Measurements from ENCODE around the gene HHLA2. TPM values are rescaled to one million over a fixed set of nuclear protein-coding genes. Genes with fewer than 3 reads are reported as not detected.

HHLA2 gene
- total RNA-seq, 3 donors from 2014 or later (not counting 1 experiment from before 2014, with no cell fraction given): 0.09 TPM; not detected in 2

DNA sequence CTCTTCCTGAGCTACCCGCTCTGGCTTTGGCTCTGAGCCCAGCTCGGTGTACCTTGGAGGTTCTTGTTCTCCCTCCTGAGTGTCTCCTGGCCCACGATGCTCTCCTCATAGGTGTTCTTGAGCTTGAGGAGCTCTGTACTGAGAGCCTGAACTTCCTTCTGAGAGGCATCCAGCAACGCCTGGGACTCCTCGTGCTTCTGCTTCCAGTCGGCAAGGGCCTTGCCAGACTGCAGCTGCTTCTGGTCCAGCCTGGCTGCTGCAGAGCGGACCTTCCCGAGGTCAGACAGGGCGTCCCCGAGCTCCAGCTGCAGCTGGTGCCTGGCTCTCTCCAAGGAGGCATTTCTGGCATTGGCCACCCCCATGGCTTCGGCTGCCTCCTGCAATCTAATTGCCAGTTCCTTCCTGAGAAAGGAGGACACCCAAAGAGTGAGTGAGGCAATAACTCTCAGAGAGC is 114.2 kb downstream of the HHLA2 start:
- DNase-seq (no peak), ATAC-seq (no peak)
- H3K27me3 Mint-ChIP-seq (ENCODE audit: low read depth in 2 of 2): peaks cover 5 to 7% of the 10 kb centered on the region in 2 donors
- no peaks in the 10 kb centered on the region for H3K36me3 Mint-ChIP-seq
- H3K4me3 ChIP-seq (ENCODE audit: low read length): no peak overlapping the region
- H3K9me3 ChIP-seq (ENCODE audit: control insufficient read depth, insufficient read depth, low read length): no peaks in the 10 kb centered on the region
- H3K4me1 ChIP-seq (ENCODE audit: control insufficient read depth, insufficient read depth, low read length): no peaks in the 10 kb centered on the region
- H3K27me3 ChIP-seq (ENCODE audit: control insufficient read depth, insufficient read depth, low read length): no peaks in the 10 kb centered on the region
- TF ChIP-seq, protein P1, sequence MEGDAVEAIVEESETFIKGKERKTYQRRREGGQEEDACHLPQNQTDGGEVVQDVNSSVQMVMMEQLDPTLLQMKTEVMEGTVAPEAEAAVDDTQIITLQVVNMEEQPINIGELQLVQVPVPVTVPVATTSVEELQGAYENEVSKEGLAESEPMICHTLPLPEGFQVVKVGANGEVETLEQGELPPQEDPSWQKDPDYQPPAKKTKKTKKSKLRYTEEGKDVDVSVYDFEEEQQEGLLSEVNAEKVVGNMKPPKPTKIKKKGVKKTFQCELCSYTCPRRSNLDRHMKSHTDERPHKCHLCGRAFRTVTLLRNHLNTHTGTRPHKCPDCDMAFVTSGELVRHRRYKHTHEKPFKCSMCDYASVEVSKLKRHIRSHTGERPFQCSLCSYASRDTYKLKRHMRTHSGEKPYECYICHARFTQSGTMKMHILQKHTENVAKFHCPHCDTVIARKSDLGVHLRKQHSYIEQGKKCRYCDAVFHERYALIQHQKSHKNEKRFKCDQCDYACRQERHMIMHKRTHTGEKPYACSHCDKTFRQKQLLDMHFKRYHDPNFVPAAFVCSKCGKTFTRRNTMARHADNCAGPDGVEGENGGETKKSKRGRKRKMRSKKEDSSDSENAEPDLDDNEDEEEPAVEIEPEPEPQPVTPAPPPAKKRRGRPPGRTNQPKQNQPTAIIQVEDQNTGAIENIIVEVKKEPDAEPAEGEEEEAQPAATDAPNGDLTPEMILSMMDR (IDR thresholded peaks at IDR 0.05): no peak
- H3K9me3 Mint-ChIP-seq: no peaks in the 10 kb centered on the region
- H3K27ac Mint-ChIP-seq: no peak overlapping the region
- no peaks in the 10 kb centered on the region for H3K36me3 ChIP-seq (ENCODE audit: control insufficient read depth, insufficient read depth, low read length)
- WGBS (ENCODE audit: insufficient coverage): 94% methylated on average over 11 of the region's 11 CpGs
- intact Hi-C loops (cut with micrococcal nuclease): no loop called here
- peaks cover 6% of the 10 kb centered on the region in 2 donors for H3K4me1 Mint-ChIP-seq
- H3K27ac ChIP-seq (ENCODE audit: low read length): no peak overlapping the region
- no peak overlapping the region for H3K4me3 Mint-ChIP-seq

DNA sequence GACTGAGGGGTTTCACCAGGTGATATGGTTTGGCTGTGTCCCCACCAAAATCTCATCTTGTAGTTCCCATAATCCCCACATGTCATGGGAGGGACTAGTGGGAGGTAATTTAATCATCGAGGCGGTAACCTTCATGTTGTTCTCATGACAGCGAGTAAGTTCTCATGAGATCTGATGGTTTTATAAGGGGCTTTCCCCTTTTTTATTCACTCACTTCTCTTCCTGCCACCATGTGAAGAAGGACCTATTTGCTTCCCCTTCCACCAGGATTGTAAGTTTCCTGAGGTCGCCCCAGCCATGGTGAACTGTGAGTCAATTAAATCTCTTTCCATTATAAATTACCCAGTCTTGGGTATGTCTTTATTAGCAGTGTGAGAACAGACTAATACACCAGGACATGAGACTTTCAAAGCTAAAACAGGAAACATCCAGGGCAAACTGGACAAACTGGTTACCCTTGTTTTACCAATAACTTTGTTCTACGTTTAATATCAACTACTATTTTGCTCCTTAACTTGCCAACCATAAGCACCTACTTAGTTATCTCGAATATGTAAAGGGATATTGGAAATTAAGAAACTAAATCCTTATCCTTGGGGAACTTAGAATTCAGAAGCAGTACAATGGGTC is 115.9 kb downstream of the HHLA2 start:
- H3K4me1 Mint-ChIP-seq: no peaks in the 10 kb centered on the region
- no peaks in the 10 kb centered on the region for H3K9me3 Mint-ChIP-seq
- Histone ChIP-seq H3K27me3 (ENCODE audit: control insufficient read depth, insufficient read depth, low read length) (no peaks in the 10 kb centered on the region), H3K4me1 (ENCODE audit: control insufficient read depth, insufficient read depth, low read length) (no peaks in the 10 kb centered on the region), H3K27ac (ENCODE audit: low read length) (no peak overlapping the region), H3K36me3 (ENCODE audit: control insufficient read depth, insufficient read depth, low read length) (no peaks in the 10 kb centered on the region), H3K4me3 (ENCODE audit: low read length) (no peak overlapping the region), H3K9me3 (ENCODE audit: control insufficient read depth, insufficient read depth, low read length) (no peaks in the 10 kb centered on the region)
- H3K27me3 Mint-ChIP-seq (ENCODE audit: low read depth in 2 of 2): peaks cover 9 to 14% of the 10 kb centered on the region in 2 donors
- WGBS (ENCODE audit: insufficient coverage): 89% methylated on average over 1 of the region's 6 CpGs
- TF ChIP-seq, protein P1 (IDR thresholded peaks at IDR 0.05): no peak
- ATAC-seq: no peak
- intact Hi-C loops (cut with micrococcal nuclease): no loop called here
- H3K36me3 Mint-ChIP-seq: no peaks in the 10 kb centered on the region
- DNase-seq: no peak
- no peak overlapping the region for H3K27ac Mint-ChIP-seq
- no peak overlapping the region for H3K4me3 Mint-ChIP-seq

DNA sequence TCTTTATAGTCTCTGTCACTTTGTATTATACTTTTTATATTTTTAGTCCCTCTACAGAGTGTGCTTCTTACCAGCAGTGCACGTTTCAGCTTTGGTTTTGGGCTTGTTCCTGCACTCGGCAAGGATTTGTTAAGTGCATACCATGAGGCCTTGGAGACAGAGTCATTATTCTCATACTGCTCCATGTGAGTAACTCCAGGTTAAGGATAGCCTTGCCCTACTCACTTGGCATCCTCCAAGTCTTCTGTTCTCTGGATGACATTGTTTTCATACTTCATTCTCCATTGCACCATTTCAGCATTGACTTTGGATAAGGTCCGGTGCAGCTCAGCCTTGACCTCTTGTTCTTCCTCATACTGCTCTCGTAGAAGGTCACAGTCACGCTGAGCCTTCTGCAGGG is 117.7 kb downstream of the HHLA2 start:
- WGBS (ENCODE audit: insufficient coverage): 92% methylated on average over 5 of the region's 5 CpGs
- no peaks in the 10 kb centered on the region for H3K4me1 ChIP-seq (ENCODE audit: control insufficient read depth, insufficient read depth, low read length)
- ATAC-seq: no peak
- H3K27ac ChIP-seq (ENCODE audit: low read length): no peak overlapping the region
- no peaks in the 10 kb centered on the region for H3K36me3 ChIP-seq (ENCODE audit: control insufficient read depth, insufficient read depth, low read length)
- H3K4me3 ChIP-seq (ENCODE audit: low read length): no peak overlapping the region
- DNase-seq: no peak
- Mint-ChIP-seq H3K4me3 (no peak overlapping the region), H3K9me3 (no peaks in the 10 kb centered on the region), H3K27ac (no peak overlapping the region), H3K27me3 (ENCODE audit: low read depth in 2 of 2) (peaks cover 9 to 14% of the 10 kb centered on the region in 2 donors), H3K4me1 (no peaks in the 10 kb centered on the region), H3K36me3 (no peaks in the 10 kb centered on the region)
- TF ChIP-seq, protein P1 (IDR thresholded peaks at IDR 0.05): no peak
- no peaks in the 10 kb centered on the region for H3K27me3 ChIP-seq (ENCODE audit: control insufficient read depth, insufficient read depth, low read length)
- no peaks in the 10 kb centered on the region for H3K9me3 ChIP-seq (ENCODE audit: control insufficient read depth, insufficient read depth, low read length)
- intact Hi-C loops (cut with micrococcal nuclease): no loop called here

DNA sequence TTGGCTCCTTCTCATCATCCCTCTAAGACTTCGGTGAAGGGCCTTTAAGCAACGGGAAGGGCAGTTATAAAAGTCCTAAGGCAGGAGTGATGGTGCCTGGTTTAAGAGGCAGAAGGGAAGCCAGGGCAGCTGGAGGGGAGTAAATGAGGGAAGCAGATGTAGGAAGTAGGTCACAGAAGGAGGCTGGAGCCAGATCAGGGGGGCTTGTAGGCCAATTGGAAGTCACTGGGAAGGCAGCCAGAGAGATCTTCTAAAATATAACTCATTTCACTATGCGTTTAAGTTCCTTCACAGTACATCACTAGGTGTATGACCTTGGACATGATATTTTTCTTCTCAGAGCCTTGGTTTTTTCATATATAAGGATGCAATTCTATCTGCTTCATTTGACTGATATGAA is 119.3 kb downstream of the HHLA2 start:
- Mint-ChIP-seq H3K4me1 (no peaks in the 10 kb centered on the region), H3K27ac (no peak overlapping the region), H3K36me3 (no peaks in the 10 kb centered on the region), H3K27me3 (ENCODE audit: low read depth in 2 of 2) (peaks cover 9 to 22% of the 10 kb centered on the region in 2 donors), H3K9me3 (no peaks in the 10 kb centered on the region), H3K4me3 (no peak overlapping the region)
- Histone ChIP-seq H3K27me3 (ENCODE audit: control insufficient read depth, insufficient read depth, low read length) (no peaks in the 10 kb centered on the region), H3K27ac (ENCODE audit: low read length) (no peak overlapping the region), H3K4me1 (ENCODE audit: control insufficient read depth, insufficient read depth, low read length) (no peaks in the 10 kb centered on the region), H3K4me3 (ENCODE audit: low read length) (no peak overlapping the region), H3K36me3 (ENCODE audit: control insufficient read depth, insufficient read depth, low read length) (no peaks in the 10 kb centered on the region), H3K9me3 (ENCODE audit: control insufficient read depth, insufficient read depth, low read length) (no peaks in the 10 kb centered on the region)
- TF ChIP-seq, protein P1 (IDR thresholded peaks at IDR 0.05): no peak
- 75% methylated on average over 3 of the region's 3 CpGs for WGBS (ENCODE audit: insufficient coverage)
- DNase-seq (no peak), ATAC-seq (no peak)
- intact Hi-C loops (cut with micrococcal nuclease): no loop called here
